Heart left ventricle (tissue), 13 donors: ENCODE results near the gene PGBD5.

Experiments
- POLR2A ChIP-seq, 2 donors: fragments of 450-650 bp; IDR thresholded peaks; one replicate each; pipeline ENCODE4 v1.6.1; 2017; ENCODE audit warnings: antibody characterized with exemption in 2 of 2, mild to moderate bottlenecking in 2 of 2, moderate library complexity in 2 of 2
- TF ChIP-seq, protein P1 (sequence below), 12 donors: fragments of 200-600 bp; sonication (generic) in 4 of 12; IDR thresholded peaks; one replicate each; pipeline versions ENCODE4 v1.5.0 to v1.8.0; 2018 to 2022; ENCODE audit warnings: antibody characterized with exemption in 12 of 12, mild to moderate bottlenecking in 5 of 12
- donor health status: ischemic (EF 13 %, LVEDD 7.1; RV severe dilation, severe dysfunction).
- donor health status: DM: no; HTN: yes; CAD: no.
- donor health status: DM: no; HTN: no; CAD: no.
- donor health status: ischemic (EF 25% LVEDD 6.9; RV normal size, moderate dysfunction).
- donor health status: ischemic (EF 25% LVEDD 5.7; RV mildly dilated, moderate dysfunction).
- donor health status: ischemic (EF 35%, LVEDD 5.7; RV mildly dilated, moderate dysfunction).
- donor health status: nonischemic (EF 11% LVEDD 7.7; RV severe dilation, severe dysfunction).
- donor health status: DM: yes; HTN: yes; CAD: no.
- donor health status: PGD.
- donor health status: ischemic (EF 29% LVEDD 5.4; RV normal size, mild dysfunction).
- donor health status: nonischemic (EF 23%, LVEDD 6.1; RV moderate dilation, normal function).

DNA sequence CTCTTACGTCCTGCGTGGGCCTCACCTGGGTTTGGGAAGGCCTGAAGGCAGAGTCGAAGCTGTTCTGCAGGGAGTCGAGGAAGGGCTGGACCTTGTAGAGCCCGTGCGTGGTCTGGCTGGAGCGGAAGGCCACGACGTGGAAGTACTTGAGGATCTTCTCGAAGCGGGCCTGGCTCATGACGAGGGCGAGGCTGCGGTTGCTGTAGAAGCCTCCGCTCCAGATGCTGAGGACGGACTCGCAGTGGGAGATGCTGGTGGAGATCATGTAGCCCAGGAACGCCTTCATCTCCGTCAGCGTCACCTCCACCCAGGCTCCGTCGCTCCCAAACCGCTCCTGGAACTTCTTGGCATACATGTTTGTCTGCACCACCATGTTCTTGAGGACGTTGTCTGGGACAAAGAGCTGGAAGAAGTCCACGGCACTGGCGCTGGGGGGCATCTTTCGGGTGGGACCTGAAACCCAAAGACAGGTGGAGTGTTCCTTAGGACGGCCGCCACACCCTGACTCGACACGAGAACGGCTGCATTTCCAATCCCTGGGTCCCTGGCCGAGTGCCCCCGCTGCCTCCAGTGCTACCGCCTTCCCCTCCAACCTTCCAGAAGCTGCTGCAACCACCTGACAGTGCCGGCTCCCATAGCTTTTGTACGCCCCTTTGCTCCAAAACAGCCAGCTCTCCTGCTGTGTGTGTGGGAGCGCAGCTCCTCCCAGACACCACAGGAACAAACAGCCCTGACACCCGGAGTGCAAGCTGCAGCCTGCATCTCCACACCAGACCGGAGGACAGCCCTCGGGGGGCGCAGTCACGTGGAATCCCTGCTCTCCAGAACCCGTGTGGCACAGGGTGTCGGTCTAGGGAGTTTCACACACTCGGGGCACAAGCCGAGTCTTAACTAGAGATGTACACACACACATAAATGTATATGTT is 69.0 kb downstream of the PGBD5 start:
- no peak for TF ChIP-seq POLR2A (IDR thresholded peaks at IDR 0.05)
- TF ChIP-seq, protein P1, sequence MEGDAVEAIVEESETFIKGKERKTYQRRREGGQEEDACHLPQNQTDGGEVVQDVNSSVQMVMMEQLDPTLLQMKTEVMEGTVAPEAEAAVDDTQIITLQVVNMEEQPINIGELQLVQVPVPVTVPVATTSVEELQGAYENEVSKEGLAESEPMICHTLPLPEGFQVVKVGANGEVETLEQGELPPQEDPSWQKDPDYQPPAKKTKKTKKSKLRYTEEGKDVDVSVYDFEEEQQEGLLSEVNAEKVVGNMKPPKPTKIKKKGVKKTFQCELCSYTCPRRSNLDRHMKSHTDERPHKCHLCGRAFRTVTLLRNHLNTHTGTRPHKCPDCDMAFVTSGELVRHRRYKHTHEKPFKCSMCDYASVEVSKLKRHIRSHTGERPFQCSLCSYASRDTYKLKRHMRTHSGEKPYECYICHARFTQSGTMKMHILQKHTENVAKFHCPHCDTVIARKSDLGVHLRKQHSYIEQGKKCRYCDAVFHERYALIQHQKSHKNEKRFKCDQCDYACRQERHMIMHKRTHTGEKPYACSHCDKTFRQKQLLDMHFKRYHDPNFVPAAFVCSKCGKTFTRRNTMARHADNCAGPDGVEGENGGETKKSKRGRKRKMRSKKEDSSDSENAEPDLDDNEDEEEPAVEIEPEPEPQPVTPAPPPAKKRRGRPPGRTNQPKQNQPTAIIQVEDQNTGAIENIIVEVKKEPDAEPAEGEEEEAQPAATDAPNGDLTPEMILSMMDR (IDR thresholded peaks at IDR 0.05) = no peak
